COLO668 (cell line): ENCODE measurements around the gene SRGAP3.

Experiments used
- DNase-seq: peaks from one replicate; lab custom pipeline; 2025; ENCODE audit not compliant: unreplicated experiment; lab: John Stamatoyannopoulos, UW

Gene SRGAP3

GRCh38 chr3:9254764-9255163 is 5.3 kb upstream of the SRGAP3 start:
- DNase-seq = no peak

DNA sequence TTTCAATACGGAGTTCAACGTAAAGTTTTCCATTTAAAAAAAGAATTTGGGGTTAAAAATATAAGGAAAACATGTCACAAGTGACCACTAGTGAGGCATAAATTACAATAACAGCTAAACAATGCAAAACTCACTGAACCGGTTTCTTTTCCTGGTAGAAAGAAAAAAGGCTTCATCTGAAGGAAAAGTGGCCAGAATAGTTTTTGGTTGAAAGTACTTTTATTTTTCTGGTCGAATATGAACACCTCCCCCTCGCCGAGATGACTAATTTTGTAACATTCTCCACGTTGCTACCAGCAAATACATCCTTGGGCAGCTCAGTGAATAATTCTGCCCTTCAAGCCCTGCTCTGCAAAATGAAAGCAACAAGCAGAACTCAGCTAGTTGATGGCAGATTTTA is 3.9 kb upstream of the SRGAP3 start:
- no peak for DNase-seq

GRCh38 chr3:9251055-9251786 is 1.8 kb upstream of the SRGAP3 start:
- no peak for DNase-seq

- DNase-seq = no peak
Measured at GRCh38 chr3:9250236-9250635, 790 bp upstream of the SRGAP3 start.

GRCh38 chr3:9248522-9249271 is 749 bp downstream of the SRGAP3 start:
- DNase-seq = peak; percentile 48

DNA sequence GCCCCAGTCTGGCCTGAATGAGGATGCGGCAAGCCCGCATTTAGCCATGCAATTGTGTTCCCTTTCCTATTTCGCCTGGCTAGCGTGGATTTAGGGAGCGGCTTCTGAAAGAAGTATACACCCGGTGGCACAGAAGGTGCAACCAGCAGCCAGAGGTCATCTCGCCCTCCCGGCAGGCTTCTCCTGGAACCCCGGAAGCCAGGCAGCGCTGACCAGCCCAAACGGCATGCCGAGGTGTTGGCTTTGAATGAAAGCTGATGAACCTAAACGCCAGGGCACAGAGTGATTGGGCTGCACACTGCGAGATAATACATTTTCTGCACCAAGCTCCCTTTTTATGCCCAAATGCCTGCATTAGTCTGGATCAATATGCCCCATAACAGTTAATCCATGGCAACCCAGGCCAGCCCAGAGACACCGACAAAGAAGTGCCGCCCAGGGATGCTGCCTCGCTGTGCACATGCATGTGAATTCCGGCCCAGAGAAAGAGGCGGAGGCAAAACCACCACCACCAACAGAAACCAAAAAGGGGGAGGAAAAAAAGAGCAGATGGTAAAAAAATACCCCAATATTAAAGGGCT is 1.4 kb downstream of the SRGAP3 start:
- no peak for DNase-seq

DNA sequence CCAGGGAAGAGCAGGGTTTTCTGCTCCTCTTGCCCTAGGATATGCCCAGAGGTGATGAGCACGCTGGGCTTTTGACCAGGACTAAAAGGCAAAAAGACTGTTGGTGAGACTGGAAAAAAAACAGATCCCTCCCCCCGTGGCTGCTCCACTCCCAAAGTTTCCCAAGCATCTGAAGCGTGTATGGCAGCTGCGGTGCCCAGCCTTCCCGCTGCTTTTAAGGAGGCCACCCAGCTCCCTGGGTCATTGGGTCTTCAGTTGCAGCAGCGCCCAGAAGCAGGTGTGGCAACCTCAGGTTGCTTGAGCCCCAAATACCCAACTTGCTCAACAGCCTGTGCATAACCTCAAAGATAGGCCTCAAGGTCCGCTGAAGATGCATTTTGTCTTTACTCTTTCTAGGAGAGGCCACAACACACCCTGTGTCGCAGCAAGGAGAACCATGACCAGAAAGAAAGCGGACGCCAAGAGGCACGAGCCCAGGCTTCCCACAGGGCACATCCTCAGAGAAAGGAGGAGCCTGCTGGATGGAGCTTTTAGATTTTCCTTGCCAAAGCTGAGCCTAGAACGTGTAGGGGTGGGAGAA is 2.0 kb downstream of the SRGAP3 start:
- DNase-seq = no peak

GRCh38 chr3:9246189-9246588 is 3.3 kb downstream of the SRGAP3 start:
- peak; percentile 6 for DNase-seq

GRCh38 chr3:9244495-9245183 is 4.8 kb downstream of the SRGAP3 start:
- DNase-seq = no peak

DNA sequence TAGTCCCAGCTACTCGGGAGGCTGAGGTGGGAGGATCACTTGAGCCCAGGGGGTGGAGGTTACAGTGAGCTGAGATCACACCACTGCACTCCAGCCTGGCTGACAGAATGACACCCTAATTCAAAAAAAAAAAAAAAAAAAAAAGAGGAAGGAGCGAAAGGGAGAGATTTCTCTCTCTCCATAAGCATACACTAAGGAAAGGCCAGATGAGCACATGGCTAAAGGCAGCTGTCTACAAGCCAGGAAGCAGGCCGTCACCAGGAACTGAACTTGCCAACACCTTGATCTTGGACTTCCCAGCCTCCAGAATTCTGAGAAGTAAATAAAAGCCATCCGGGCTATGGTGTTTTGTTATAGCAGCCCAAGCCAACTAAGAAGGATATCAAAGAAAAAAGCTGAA is 7.5 kb downstream of the SRGAP3 start:
- DNase-seq = no peak

DNA sequence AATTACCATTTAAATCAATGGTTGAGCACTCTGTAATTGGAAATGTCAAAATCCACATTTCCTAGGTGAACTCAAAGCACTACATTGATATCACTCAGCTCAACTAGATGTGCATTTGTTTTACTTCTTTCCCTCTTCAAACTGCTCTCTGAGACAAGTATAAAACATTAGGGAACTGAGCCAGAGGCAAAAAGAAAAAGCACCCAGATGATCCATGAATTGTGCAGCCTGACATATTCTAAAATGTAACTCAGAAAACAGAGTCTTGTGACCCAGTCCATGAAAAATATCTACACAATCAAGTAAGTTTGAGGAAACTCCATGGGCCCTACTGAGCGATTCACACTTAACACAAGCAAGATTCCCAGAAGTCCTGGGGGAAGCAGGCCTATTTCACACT is 9.8 kb downstream of the SRGAP3 start:
- no peak for DNase-seq

- no peak for DNase-seq
Measured at GRCh38 chr3:9238721-9239295, 10.6 kb downstream of the SRGAP3 start.

DNA sequence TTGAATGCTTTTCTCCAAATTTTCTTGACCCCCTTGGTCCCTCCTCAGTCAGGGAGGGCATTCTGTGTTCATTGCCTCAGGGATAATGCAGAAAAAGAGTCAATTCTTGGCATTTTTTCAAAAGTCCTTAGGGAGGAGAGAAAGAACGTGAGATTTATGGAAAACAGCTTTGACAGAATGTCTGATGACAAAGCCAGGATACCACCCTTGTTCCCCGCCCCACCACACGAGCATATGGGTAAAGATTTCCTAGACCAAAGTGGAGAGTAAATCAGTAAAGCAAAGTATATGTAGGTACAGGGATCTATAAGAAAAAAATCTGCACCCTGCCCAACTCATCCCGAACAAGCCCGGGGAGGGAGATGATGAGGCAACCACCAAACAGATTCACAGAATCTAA is 11.2 kb downstream of the SRGAP3 start:
- DNase-seq = no peak

GRCh38 chr3:9233814-9234600 is 15.4 kb downstream of the SRGAP3 start:
- DNase-seq = no peak

GRCh38 chr3:9233101-9233500 is 16.3 kb downstream of the SRGAP3 start:
- no peak for DNase-seq

GRCh38 chr3:9231937-9232336 is 17.5 kb downstream of the SRGAP3 start:
- no peak for DNase-seq

- no peak for DNase-seq
Measured at GRCh38 chr3:9231471-9231870, 18.0 kb downstream of the SRGAP3 start.

DNA sequence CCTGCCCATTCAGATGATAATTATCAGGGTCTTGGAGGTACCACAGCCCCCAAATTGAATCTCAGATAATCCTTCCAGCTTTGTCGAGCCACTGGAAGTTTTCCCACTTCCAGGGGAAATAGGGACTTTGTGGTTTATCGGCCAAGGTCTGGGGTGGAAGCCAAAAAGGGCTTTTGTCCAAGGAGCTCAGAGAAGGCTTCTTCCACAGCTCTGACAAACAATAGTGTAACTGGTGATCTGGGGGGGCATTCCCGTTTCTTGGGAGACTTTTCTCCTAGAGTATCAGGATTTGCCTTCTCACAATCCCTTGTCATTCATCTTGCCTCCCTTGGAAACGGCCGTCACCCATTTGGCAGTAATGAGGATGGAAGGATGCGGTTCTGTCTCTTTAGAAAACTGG is 18.4 kb downstream of the SRGAP3 start:
- no peak for DNase-seq

GRCh38 chr3:9230596-9230995 is 18.9 kb downstream of the SRGAP3 start:
- no peak for DNase-seq

GRCh38 chr3:9229879-9230278 is 19.6 kb downstream of the SRGAP3 start:
- no peak for DNase-seq
